GM13976 (cell line): ENCODE data around the gene SERPINB6.
"Not testable (repeated sequence)": the region's sequence is repeated elsewhere in the genome, so short reads cannot be mapped to it uniquely, and the experiment has no call there.

Experiments
- DNase-seq: peaks from one replicate; pipeline ENCODE4 v3.0.0; 2012; ENCODE audit warnings: low spot score
- in situ Hi-C: fragments of 300-500 bp; cut with MboI; formaldehyde crosslinking; loops from one replicate; pipeline ENCODE4 v1.12.0; 2022; ENCODE audit warnings: low sequenced_read_pairs, mixed read lengths, inconsistent platforms; ENCODE audit not compliant: unreplicated experiment
- TF ChIP-seq, protein P1 (sequence below): IDR thresholded peaks from 2 replicates; pipeline ENCODE4 v1.5.1; 2012; ENCODE audit warnings: borderline replicate concordance, mild to moderate bottlenecking; ENCODE audit not compliant: insufficient read depth; ENCODE audit errors: extremely low read depth, missing control alignments, control extremely low read depth

SERPINB6 gene

DNA sequence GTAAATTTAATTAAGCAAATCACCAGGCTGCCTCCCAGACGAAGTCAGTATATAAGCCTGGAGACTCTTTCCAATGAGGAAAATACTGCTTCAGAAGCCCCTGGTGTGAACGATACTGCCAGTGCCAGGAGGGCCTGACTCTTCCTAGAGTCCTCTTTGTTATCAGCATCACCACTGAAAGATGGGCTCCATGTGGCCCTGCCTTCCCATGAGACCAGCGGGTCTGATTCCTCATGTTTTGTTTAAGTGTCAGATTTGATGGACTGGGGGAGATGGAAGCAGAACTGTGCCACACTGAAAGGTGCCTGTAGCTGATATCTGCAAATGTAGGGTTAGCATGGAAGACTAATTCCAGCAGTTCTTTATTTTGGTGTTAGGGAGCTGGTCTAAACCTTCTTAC, 36.2 kb upstream of the SERPINB6 start:
- TF ChIP-seq, protein P1, sequence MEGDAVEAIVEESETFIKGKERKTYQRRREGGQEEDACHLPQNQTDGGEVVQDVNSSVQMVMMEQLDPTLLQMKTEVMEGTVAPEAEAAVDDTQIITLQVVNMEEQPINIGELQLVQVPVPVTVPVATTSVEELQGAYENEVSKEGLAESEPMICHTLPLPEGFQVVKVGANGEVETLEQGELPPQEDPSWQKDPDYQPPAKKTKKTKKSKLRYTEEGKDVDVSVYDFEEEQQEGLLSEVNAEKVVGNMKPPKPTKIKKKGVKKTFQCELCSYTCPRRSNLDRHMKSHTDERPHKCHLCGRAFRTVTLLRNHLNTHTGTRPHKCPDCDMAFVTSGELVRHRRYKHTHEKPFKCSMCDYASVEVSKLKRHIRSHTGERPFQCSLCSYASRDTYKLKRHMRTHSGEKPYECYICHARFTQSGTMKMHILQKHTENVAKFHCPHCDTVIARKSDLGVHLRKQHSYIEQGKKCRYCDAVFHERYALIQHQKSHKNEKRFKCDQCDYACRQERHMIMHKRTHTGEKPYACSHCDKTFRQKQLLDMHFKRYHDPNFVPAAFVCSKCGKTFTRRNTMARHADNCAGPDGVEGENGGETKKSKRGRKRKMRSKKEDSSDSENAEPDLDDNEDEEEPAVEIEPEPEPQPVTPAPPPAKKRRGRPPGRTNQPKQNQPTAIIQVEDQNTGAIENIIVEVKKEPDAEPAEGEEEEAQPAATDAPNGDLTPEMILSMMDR, result no peak
- DNase-seq, result no peak
- in situ Hi-C loops, result no loop called here

DNA sequence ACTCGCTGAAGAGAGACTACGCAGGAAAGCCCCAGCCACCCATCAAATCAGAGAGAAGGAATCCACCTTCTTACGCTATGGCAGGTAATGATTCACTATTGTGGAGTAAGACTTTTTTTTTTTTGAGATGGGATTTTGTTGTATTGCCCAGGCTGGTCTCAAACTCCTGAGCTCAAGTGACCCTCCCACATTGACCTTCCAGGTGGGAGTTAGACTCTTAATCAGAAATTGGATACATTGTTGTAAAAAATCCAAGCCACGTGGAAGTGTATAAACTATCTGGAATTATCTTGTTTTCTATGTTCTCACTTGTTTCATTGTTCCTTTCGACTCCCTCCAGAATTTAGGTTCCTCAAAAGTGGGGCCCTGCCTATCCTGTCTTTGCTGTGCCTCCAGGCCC, 35.1 kb upstream of the SERPINB6 start:
- TF ChIP-seq, protein P1, result no peak
- DNase-seq, result no peak

DNA sequence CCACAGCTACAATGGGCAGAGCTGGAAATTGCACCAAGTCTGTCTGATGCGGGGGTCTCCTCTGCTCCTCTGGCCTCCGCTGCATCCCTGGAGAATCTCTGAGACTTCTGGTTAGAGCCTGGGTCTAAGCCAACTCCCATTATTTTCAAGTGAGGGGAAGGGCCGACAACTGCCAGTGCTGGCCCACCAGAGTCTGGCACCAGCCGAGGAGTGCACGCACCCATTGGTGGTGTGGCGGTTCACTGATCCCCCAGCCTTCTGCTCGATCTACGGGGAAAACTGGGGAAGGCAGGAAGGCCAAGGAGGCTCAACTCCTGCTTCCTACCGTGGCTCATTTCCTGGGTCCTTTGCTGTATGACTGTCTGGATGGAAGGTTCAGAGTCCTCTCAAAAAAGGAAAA, 34.5 kb upstream of the SERPINB6 start:
- in situ Hi-C loops, result no loop called here
- TF ChIP-seq, protein P1, result no peak
- DNase-seq, result no peak

More for the DNA sequence above, 35.1 kb upstream of the SERPINB6 start:
- in situ Hi-C loops, result no loop called here

DNA sequence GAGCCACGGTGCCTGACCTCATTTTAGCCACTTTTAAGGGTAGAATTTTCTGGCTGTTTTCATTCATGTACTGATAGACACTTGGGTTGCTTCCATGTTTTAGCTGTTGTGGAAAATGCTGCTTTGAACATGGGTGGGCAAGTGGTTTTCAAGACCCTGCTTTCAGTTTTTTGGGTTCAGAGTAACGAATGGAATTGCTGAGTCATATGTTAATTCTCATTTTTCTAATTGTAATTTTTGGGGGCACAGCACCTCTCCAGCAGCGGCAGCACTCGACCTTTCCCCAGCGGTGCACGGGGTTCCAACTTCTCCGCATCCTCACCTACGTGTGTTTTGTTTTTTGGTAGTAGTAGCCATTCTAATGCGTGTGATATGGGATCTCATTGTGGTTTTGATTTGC, 33.7 kb upstream of the SERPINB6 start:
- TF ChIP-seq, protein P1, result no peak
- DNase-seq, result no peak
- in situ Hi-C loops, result no loop called here

DNA sequence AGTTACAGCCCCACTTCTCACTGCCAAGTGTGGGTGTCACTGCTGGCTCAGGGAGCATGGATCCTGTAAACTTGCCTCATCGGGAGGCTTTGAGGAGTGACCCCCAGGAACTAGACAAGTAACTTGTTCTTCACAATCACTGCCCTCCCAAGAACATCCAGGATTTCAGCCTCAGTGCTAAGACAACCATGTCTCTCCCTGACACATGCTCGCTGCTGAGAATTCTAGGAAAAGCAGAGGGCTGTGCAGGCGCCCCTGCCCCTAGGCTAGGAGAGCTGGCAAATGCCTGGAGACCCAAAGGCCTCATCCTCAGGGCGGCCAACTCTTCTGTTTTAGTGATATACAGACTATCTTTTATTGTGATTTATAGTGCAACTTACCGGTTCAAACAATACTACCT, 31.9 kb upstream of the SERPINB6 start:
- in situ Hi-C loops, DNase-seq: not testable (repeated sequence)

DNA sequence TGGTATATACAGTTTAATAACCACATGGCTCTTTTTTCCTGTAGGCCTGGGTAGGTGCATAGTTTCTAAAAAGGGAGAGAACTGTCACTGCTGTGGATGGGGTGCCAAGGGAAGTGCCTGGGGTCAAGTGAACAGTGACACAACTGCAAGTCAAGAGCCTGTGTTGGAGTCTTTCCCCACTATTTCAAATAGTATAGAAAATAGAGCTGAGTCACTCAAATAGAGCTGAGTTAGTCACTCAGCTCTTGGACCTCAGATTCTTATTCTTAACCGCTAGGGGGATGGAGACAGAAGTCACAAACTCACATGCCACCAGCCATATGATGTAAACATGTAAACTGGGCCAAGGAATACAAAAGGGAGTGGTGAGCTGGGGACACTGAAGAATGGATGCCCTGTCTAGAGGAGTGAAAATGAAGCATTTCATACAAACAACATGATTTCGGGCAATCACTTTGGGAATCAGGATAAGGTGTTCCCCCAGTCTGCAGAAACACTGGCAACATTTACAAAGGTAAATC, 30.5 kb upstream of the SERPINB6 start:
- TF ChIP-seq, protein P1, result peak; percentile 54
- in situ Hi-C loops, result no loop called here

DNA sequence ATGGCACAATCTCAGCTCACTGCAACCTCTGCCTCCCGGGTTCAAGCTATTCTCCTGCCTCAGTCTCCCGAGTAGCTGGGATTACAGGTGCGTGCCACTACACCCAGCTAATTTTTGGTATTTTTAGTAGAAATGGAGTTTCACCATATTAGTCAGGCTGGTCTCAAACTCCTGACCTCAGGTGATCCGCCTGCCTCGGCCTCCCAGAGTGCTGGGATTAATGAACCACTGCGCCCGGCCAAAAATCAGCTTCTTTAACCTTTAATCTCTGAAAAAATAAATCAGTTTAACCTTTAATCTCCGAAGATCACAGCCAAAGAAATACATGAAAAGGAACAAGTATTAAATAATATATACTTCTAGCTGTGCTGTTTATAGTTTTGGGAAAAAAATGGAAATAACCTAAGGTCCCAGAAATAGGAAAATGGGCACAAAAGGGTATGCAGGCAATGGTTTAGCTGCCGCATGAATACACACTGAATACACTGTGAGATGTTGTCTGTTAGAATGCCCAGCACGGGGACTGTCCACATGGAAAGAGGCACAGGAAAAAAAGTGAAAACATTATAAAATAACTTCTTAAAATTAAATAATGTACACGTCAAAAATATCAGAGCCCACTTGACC, 29.9 kb upstream of the SERPINB6 start:
- no peak for DNase-seq
- TF ChIP-seq, protein P1, result no peak
- in situ Hi-C loops, result no loop called here

More for the DNA sequence above, 30.5 kb upstream of the SERPINB6 start:
- peak; percentile 68 for DNase-seq
